Heart left ventricle (tissue), 13 donors: ENCODE data around the gene OTUD4.
"Not testable (repeated sequence)": the region's sequence is repeated elsewhere in the genome, so short reads cannot be mapped to it uniquely, and the experiment has no call there.

Source experiments
- CTCF ChIP-seq, 12 donors: fragments of 200-600 bp; sonication (generic) in 4 of 12; IDR thresholded peaks; one replicate each; pipeline versions ENCODE4 v1.5.0 to v1.8.0; 2018 to 2022; ENCODE audit warnings: antibody characterized with exemption in 12 of 12, mild to moderate bottlenecking in 5 of 12
- POLR2A ChIP-seq, 2 donors: fragments of 450-650 bp; IDR thresholded peaks; one replicate each; pipeline ENCODE4 v1.6.1; 2017; ENCODE audit warnings: antibody characterized with exemption in 2 of 2, mild to moderate bottlenecking in 2 of 2, moderate library complexity in 2 of 2
- donor health status: ischemic (EF 13 %, LVEDD 7.1; RV severe dilation, severe dysfunction).
- donor health status: DM: no; HTN: yes; CAD: no.
- donor health status: DM: no; HTN: no; CAD: no.
- donor health status: ischemic (EF 25% LVEDD 6.9; RV normal size, moderate dysfunction).
- donor health status: ischemic (EF 25% LVEDD 5.7; RV mildly dilated, moderate dysfunction).
- donor health status: ischemic (EF 35%, LVEDD 5.7; RV mildly dilated, moderate dysfunction).
- donor health status: nonischemic (EF 11% LVEDD 7.7; RV severe dilation, severe dysfunction).
- donor health status: DM: yes; HTN: yes; CAD: no.
- donor health status: PGD.
- donor health status: ischemic (EF 29% LVEDD 5.4; RV normal size, mild dysfunction).
- donor health status: nonischemic (EF 23%, LVEDD 6.1; RV moderate dilation, normal function).

GRCh38 chr4:145221529-145221928 is 41.1 kb upstream of the OTUD4 start:
- TF ChIP-seq CTCF, POLR2A (IDR thresholded peaks at IDR 0.05): not testable (repeated sequence)
